GM19351 (cell line): ENCODE results near the gene PKN1.
A peak's percentile ranks its signal among the peaks of the same experiment; 100 is the strongest.
"Not testable (repeated sequence)": the region's sequence is repeated elsewhere in the genome, so short reads cannot be mapped to it uniquely, and the experiment has no call there.

ENCODE experiments used
- ATAC-seq: cut with Tn5 transposase; IDR thresholded peaks from one replicate; pipeline ENCODE4 v1.9.1; 2021; ENCODE audit warnings: mild to moderate bottlenecking, moderate library complexity; ENCODE audit not compliant: unreplicated experiment

PKN1 gene

GRCh38 chr19:14428882-14429416, 4.2 kb upstream of the PKN1 start:
- ATAC-seq = no peak

- ATAC-seq = no peak
These were observed 2.4 kb upstream of the PKN1 start for GRCh38 chr19:14430712-14431111.

GRCh38 chr19:14433554-14434501, 722 bp downstream of the PKN1 start:
- no peak for ATAC-seq

GRCh38 chr19:14434543-14435319, 1.6 kb downstream of the PKN1 start:
- no peak for ATAC-seq

GRCh38 chr19:14435320-14436050, 2.4 kb downstream of the PKN1 start:
- ATAC-seq = no peak

- ATAC-seq = no peak
These were observed 4.6 kb downstream of the PKN1 start for GRCh38 chr19:14437578-14438140.

- ATAC-seq = no peak
These were observed 5.9 kb downstream of the PKN1 start for GRCh38 chr19:14439014-14439413.

GRCh38 chr19:14440049-14440448, 6.9 kb downstream of the PKN1 start:
- peak; percentile 71 for ATAC-seq

- ATAC-seq = no peak
These were observed 8.2 kb downstream of the PKN1 start for GRCh38 chr19:14441041-14441938.

GRCh38 chr19:14442891-14443631, 10.0 kb downstream of the PKN1 start:
- no peak for ATAC-seq

- ATAC-seq = no peak
These were observed 10.6 kb downstream of the PKN1 start for GRCh38 chr19:14443632-14444216.

- no peak for ATAC-seq
These were observed 13.4 kb downstream of the PKN1 start for GRCh38 chr19:14446336-14447036.

GRCh38 chr19:14449321-14449720, 16.2 kb downstream of the PKN1 start:
- no peak for ATAC-seq

- no peak for ATAC-seq
These were observed 17.2 kb downstream of the PKN1 start for GRCh38 chr19:14450168-14450874.

GRCh38 chr19:14450876-14451275, 17.8 kb downstream of the PKN1 start:
- ATAC-seq = no peak

GRCh38 chr19:14452303-14452702, 19.2 kb downstream of the PKN1 start:
- not testable (repeated sequence) for ATAC-seq

- ATAC-seq = no peak
These were observed 26.6 kb downstream of the PKN1 start for GRCh38 chr19:14459703-14460102.
